Measurements from ENCODE around the gene LTF.

LTF gene

GRCh38 chr3:46400846-46401245 lies 63.9 kb downstream of the LTF start:
- TF ChIP-seq SP7 (tag by site-specific recombination; IDR thresholded peaks at IDR 0.05) (no peak), ZNF391 (tag by site-specific recombination; IDR thresholded peaks at IDR 0.05; ENCODE audit: borderline replicate concordance, low read depth) (no peak), ZNF571 (tag by site-specific recombination; IDR thresholded peaks at IDR 0.05) (no peak), YY1 (tag by site-specific recombination; IDR thresholded peaks at IDR 0.05) (no peak), ZNF843 (tag by site-specific recombination; IDR thresholded peaks at IDR 0.05) (no peak), ZNF677 (tag by site-specific recombination; IDR thresholded peaks at IDR 0.05) (no peak), REST (tag by site-specific recombination; IDR thresholded peaks at IDR 0.05) (no peak), ZNF747 (tag by site-specific recombination; IDR thresholded peaks at IDR 0.05) (no peak), ZBTB1 (tag by site-specific recombination; IDR thresholded peaks at IDR 0.05) (no peak), SP3 (tag by site-specific recombination; IDR thresholded peaks at IDR 0.05) (no peak), ZBTB11 (tag by site-specific recombination; conservative IDR thresholded peaks at IDR 0.05; ENCODE audit: low read depth) (no peak), SP2 (tag by site-specific recombination; IDR thresholded peaks at IDR 0.05) (no peak), ZNF132 (tag by site-specific recombination; IDR thresholded peaks at IDR 0.05; ENCODE audit: borderline replicate concordance) (no peak), SETDB1 (IDR thresholded peaks at IDR 0.05; ENCODE audit: insufficient read length, low read length) (no peak), BCL6B (tag by site-specific recombination; IDR thresholded peaks at IDR 0.05) (no peak), BCL11A (tag by site-specific recombination; IDR thresholded peaks at IDR 0.05; ENCODE audit: low read depth) (no peak), ZNF239 (tag by site-specific recombination; IDR thresholded peaks at IDR 0.05) (no peak)
- H3K4me1 ChIP-seq (ENCODE audit: control insufficient read depth, insufficient read depth, low read length) = no peaks in the 10 kb centered on the region
- H3K9me3 ChIP-seq (ENCODE audit: control insufficient read depth, insufficient read depth, low read depth, low read length) = no peaks in the 10 kb centered on the region
- CTCF ChIA-PET = interaction anchor here (1.1 kb wide), 1 partner anchor 22 kb away, joined by 3 read pairs; no protein-coding TSS in a partner anchor
- no peaks in the 10 kb centered on the region for H3K36me3 ChIP-seq (ENCODE audit: control insufficient read depth in 2 of 2, insufficient read depth in 1 of 2, low read length in 2 of 2)
- H3K4me3 ChIP-seq (ENCODE audit: low read depth, low read length) = no peak overlapping the region
- POLR2A ChIA-PET = no interaction called here
- H3K27ac ChIP-seq (ENCODE audit: extremely low read depth, low read depth, low read length) = no peak overlapping the region

- CTCF ChIA-PET = interaction anchor here (1.1 kb wide), 1 partner anchor 22 kb away, joined by 3 read pairs; no protein-coding TSS in a partner anchor
- TF ChIP-seq ZNF777 (tag by site-specific recombination; IDR thresholded peaks at IDR 0.05; ENCODE audit: borderline replicate concordance) = no peak
- no peak for TF ChIP-seq ZNF501 (tag by site-specific recombination; IDR thresholded peaks at IDR 0.05)
- H3K27ac ChIP-seq (ENCODE audit: extremely low read depth, low read depth, low read length) = no peak overlapping the region
Measured at GRCh38 chr3:46400000-46400734, 64.5 kb downstream of the LTF start.

More at GRCh38 chr3:46400000-46400734, 64.5 kb downstream of the LTF start:
- Histone ChIP-seq H3K9me3 (ENCODE audit: control insufficient read depth, insufficient read depth, low read depth, low read length) (no peaks in the 10 kb centered on the region), H3K4me3 (ENCODE audit: low read depth, low read length) (no peak overlapping the region), H3K36me3 (ENCODE audit: control insufficient read depth in 2 of 2, insufficient read depth in 1 of 2, low read length in 2 of 2) (no peaks in the 10 kb centered on the region), H3K4me1 (ENCODE audit: control insufficient read depth, insufficient read depth, low read length) (no peaks in the 10 kb centered on the region)
- POLR2A ChIA-PET = no interaction called here
